Cardiac fibroblast (primary cell): Measurements from ENCODE around the gene GCN1.

Experiments used
- DNase-seq, 2 donors: peaks; one replicate each; pipeline versions ENCODE4 v3.0.0 to v3.0.0-alpha.2; 2010; ENCODE audit warnings: low read depth in 2 of 2
- H3K4me3 ChIP-seq, 2 donors: replicated peaks in 1 of 2; 1 replicate in 1 of 2; 2 replicates in 1 of 2; pipeline ENCODE4 v1.5.1; 2011; ENCODE audit warnings: low read depth in 2 of 2, low read length in 2 of 2, mild to moderate bottlenecking in 2 of 2, moderate library complexity in 1 of 2
- TF ChIP-seq, protein P1 (sequence below): IDR thresholded peaks from one replicate; pipeline ENCODE4 v1.5.1; 2011; ENCODE audit warnings: low read depth, mild to moderate bottlenecking, low read length, inconsistent platforms

The GCN1 gene

GRCh38 chr12:120132863-120133385 lies 61.6 kb downstream of the GCN1 start:
- TF ChIP-seq, protein P1, sequence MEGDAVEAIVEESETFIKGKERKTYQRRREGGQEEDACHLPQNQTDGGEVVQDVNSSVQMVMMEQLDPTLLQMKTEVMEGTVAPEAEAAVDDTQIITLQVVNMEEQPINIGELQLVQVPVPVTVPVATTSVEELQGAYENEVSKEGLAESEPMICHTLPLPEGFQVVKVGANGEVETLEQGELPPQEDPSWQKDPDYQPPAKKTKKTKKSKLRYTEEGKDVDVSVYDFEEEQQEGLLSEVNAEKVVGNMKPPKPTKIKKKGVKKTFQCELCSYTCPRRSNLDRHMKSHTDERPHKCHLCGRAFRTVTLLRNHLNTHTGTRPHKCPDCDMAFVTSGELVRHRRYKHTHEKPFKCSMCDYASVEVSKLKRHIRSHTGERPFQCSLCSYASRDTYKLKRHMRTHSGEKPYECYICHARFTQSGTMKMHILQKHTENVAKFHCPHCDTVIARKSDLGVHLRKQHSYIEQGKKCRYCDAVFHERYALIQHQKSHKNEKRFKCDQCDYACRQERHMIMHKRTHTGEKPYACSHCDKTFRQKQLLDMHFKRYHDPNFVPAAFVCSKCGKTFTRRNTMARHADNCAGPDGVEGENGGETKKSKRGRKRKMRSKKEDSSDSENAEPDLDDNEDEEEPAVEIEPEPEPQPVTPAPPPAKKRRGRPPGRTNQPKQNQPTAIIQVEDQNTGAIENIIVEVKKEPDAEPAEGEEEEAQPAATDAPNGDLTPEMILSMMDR: no peak
- no peak overlapping the region for H3K4me3 ChIP-seq
- DNase-seq: no peak

GRCh38 chr12:120132054-120132836 lies 62.3 kb downstream of the GCN1 start:
- H3K4me3 ChIP-seq: no peak overlapping the region
- TF ChIP-seq, protein P1: no peak
- no peak for DNase-seq

DNA sequence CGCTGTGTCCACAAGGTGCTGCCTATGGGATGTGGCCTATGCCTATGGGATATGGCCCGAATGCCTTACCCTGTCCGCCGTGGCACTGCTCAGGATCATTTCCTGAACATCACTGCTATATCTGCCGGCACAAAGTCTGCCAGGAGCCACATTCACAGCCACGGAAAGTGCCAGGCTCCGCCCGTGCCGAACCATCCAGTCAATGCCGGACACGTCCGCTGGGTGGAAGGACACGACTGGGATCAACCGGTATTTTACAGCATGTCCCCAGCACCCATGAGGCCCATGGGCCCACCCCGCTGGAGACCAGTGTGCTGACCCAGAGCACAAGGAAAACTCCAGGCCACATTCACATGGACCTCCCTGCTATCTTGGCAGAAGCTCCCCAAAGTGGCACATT lies 63.4 kb downstream of the GCN1 start:
- TF ChIP-seq, protein P1: no peak
- H3K4me3 ChIP-seq: no peak overlapping the region
- DNase-seq: no peak

- DNase-seq: no peak
- TF ChIP-seq, protein P1: no peak
- no peak overlapping the region for H3K4me3 ChIP-seq
Measured at GRCh38 chr12:120130011-120130410, 64.5 kb downstream of the GCN1 start.

DNA sequence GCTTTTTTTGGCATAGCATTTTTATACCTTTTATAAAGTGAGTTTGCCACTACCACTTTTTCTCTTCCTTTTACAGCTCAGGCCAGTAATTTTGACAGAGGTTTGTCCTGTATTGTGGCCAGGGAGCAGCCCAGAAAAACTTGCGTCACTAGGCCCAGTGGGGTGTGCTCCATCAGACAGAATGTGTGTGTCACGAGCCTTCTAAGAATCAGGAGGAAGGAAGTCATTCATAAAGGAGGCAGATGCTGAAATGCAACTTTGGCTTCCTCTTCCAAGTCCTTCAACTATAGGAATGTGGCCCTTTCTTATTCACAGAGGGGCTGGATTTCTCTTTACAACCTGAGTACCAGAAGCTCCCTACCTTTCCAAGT lies 67.9 kb downstream of the GCN1 start:
- DNase-seq: peak; percentile 49 to 86
- TF ChIP-seq, protein P1: no peak
- no peak overlapping the region for H3K4me3 ChIP-seq

DNA sequence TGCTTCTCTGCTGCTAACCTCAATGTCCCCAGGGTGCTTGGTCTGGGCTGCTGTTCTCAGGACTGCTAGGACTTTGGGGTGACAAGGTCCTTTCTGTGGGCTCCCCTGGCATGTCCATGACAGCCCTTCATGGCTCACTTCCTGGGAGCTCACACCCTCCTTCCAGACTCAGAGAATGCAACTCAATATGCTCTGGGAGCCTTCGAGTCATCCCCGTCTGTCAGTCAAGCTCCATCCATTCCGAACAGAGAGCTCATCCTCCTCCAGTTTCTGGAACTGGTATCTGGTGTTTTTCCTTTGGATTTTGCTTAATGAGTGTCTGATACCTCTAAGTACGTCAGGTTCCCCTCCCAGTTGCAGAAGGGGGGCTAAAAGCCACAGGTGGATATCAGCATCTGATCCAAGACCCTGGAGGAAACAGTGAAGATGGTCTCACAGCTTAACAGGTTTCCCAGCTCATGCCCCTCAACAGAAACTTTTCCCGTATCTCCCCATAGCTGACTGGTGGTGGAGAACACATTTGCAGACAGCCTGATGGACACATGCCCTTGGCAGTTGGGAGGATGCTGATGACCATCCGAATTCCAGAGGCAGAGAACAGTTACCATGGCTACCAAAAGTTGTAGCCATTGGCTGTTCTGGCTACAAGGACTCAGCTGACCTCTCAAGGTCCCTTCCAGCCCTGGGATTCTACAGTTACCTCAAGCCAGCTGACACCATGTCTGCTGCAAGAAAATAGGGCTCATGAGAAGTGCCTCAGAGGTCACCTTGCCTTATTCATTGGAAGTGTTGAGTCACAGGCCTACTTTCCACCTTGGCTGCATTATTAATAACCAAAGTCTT lies 68.5 kb downstream of the GCN1 start:
- no peak overlapping the region for H3K4me3 ChIP-seq
- TF ChIP-seq, protein P1: no peak
- peak in 1 of 2 donors; percentile 38 for DNase-seq
